NK-92 (cell line): ENCODE results near the gene RASL10B.

ENCODE experiments used
- DNase-seq: peaks from one replicate; lab custom pipeline; 2025; ENCODE audit not compliant: unreplicated experiment; lab: John Stamatoyannopoulos, UW

RASL10B gene

GRCh38 chr17:35763767-35764122 is 32.3 kb downstream of the RASL10B start:
- no peak for DNase-seq

GRCh38 chr17:35764123-35764991 is 32.9 kb downstream of the RASL10B start:
- no peak for DNase-seq

DNA sequence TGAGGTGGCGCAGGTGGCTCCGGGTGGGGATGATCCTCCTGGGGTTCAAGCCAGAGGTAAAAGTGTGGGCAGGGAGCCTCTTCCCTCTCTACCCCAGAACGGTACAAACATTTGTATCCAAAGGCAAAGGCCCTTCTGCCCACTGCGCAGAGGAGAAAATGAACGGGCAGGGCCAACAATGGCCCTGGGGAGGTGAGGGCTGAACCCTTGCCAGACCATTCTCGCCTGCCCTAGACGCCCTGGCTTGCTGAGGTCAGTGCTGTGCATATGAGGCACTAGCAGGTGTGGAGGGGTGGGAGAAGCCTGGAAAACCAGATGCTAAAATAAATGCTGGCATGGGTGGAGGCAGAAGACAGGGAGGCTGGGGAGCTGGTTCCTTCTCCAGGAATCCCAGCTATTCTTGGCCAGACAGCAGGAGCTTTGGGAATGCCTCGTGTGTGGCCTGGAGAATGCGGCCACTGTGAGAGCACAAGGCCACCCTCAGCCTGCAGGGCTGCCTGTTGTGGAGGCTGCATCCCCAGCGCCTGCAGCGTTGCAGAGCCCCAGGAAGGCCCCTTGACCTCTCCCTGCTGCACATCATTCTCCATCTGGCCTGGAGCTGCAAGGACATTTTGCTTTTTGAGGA is 33.8 kb downstream of the RASL10B start:
- no peak for DNase-seq

- no peak for DNase-seq
These were observed 34.5 kb downstream of the RASL10B start for GRCh38 chr17:35765756-35766488.

DNA sequence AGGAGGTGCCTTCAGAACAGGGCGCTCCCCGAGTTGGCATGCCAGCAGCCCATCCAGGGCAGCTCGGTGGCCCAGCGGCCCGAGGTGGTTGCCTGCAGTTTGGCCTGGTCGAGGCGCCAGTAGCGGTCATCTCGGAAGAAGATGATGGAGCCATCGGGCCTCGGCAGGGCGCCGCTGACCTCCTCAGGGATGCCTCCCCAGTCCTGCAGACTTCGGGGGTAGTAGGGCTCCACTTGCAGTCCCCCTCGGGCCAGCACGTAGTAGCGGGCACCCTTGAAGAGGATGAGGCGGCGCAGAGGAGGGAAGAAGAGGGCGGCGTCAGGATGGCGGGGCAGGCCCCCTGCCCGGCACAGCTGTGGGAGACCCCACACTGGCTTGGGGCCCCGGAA is 35.0 kb downstream of the RASL10B start:
- no peak for DNase-seq

GRCh38 chr17:35766903-35767510 is 35.6 kb downstream of the RASL10B start:
- no peak for DNase-seq

- DNase-seq = no peak
These were observed 37.4 kb downstream of the RASL10B start for GRCh38 chr17:35768797-35769196.

- no peak for DNase-seq
These were observed 38.6 kb downstream of the RASL10B start for GRCh38 chr17:35769895-35770486.

- no peak for DNase-seq
These were observed 41.7 kb downstream of the RASL10B start for GRCh38 chr17:35773129-35773528.

- DNase-seq = no peak
These were observed 42.4 kb downstream of the RASL10B start for GRCh38 chr17:35773679-35774425.

DNA sequence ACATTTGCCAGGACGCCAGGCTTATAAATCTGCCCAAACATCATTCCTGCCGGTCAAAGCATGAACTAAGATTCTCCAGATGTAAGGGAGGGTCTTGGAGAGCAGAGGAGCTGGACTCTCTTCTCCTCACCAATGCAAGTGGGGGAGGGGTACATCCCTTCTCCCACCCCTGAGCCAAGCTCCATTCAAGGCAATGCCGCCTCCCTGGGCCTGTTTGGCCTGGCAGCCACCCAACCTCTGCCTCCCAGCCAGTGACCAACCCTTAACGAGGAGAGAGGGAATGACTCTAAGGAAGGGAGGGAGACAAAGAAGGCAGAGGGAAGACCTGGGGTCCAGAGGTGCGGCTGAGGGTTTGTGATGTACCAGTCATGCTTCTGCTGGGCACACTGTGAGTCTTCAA is 43.1 kb downstream of the RASL10B start:
- no peak for DNase-seq

GRCh38 chr17:35775039-35775438 is 43.6 kb downstream of the RASL10B start:
- no peak for DNase-seq

DNA sequence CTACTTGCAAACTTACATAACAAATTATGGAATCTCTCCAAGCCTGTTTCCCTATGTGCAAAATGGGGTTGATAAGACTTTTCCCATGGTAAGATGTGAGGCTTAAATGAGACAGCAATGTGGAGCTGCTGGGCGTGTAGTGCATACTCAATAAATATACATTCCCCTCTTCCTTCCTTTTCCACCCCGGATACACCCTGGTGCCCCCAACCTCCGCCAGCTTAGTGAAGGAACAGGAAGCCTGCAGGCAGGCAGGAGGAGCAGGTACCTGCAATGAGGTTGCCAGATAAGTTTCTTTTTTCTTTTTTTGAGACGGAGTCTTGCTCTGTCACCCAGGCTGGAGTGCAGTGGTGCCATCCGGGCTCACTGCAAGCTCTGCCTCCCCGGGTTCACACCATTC is 44.1 kb downstream of the RASL10B start:
- DNase-seq = no peak

DNA sequence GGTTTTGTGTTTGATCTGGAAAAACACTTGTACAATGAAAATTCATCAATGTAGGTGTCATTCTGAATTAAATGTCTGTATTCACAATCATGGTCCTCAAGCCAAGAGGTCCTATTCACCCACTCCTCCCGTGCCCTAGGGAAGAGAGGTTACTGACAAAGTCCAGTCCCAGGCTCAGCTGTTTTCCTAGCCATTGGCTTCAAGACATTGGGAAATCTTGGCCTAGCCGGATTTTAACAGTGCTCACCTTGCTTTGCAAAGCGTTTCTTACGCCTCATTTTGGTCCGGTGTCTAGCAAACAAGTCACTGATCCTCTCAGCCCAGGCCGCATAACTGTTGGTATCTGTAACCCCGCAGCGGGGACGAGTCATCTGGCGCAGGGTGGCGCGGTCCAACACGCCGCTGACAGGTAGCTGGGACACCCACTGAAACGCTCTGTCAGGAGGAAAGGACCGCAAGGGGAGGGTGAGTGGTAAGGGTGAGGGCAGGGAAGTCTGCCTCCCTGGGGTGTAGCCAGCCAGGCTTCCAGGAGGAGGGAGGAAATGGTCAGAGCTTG is 47.3 kb downstream of the RASL10B start:
- DNase-seq = no peak

- no peak for DNase-seq
These were observed 49.5 kb downstream of the RASL10B start for GRCh38 chr17:35780950-35781349.

DNA sequence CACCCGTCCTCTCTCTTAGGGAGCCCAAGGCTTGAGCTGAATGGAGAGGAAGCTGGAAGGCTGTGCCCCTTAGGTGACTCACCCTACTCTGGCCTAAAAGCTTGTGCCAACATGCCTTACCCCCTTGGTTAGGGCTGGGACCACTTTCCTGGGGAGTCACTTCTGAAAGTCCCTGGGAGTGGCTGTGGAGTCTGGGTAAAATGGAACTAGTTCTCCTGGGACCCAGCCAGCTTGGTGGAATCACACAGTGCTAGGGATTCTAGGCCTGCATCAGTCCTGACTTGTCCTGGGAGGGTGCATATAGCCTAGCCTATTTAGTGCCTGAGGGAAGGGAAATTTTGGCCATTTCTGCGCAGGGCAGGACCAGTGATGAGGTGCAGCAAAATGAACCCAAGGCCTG is 53.5 kb downstream of the RASL10B start:
- DNase-seq = no peak

- no peak for DNase-seq
These were observed 55.5 kb downstream of the RASL10B start for GRCh38 chr17:35786941-35787432.

GRCh38 chr17:35788477-35789368 is 57.3 kb downstream of the RASL10B start:
- no peak for DNase-seq

DNA sequence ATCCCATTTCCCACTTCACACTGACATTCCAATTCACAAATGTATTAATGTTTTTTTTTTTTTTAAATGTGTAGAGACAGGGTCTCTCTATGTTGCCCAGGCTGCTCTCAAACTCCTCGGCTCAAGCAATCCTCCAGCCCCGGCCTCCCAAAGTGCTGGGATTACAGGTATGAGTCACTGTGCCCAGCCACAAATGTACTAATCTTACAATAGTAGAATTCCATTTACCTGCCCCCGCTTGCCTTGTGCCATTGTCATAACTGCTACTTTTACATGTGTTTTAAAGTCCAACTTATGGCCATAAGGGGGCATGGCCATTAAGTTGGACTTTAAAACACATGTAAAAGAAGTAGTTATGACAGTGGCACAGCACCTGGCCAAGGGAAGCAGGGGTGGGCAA is 59.4 kb downstream of the RASL10B start:
- DNase-seq = no peak
